Endometrium (tissue), 2 donors: Measurements from ENCODE around the gene ACTR3C.

Experiments
- FAIRE-seq: peaks from 2 replicates; lab custom pipeline; 2012; peaks lifted over from hg19 to GRCh38; lab: Jason Lieb, UNC
- donor health status: control.
- donor health status: control.

The ACTR3C gene

DNA sequence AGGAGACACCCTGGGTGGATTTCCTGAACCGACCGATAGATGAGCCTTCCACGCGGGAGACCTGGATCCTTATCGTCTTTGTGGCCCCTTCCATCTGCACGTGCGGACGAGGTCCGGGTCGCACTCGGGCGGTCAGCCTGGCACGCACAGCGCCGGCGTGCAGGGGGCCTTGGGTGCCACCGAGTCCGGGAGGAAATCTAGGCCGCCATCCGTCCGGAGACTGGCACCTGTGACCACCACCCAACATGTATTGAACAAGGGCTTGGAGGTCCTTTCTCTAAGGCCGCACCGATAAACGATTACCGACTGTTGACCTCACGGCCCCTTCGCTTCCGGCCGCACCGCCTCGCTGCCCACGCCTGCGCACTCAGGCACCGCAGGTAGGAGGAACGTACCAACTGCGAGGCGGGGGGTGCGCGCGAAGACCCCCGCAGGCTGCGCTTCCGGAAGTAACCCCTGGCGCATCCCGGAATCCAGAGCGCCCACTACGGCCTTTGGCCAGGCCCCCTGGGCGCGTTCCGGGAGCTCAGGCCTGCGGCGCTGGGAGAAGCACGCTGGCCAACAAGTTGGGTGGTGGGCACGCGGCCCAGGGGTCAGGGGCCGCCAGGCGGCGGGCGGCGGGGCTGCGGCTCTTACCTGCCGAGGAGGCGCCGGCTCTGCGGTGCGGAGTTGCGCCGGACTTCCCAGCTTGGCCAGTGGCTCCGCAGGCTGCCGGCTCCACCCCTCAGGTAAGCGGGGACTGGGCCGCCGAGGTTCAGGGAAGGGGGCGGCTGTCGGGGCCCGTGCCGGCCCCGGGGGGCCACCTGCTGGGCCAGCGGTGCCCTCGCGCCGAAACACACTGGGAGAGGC, at the start of gene ACTR3C, which contains the start of gene LRRC61:
Gene ACTR3C (minus strand): TSS at position 713 of the 849 bp plus-strand sequence. CDS start 28,249 bp downstream, outside the sequence.
Gene LRRC61 (plus strand): TSS at position 523 of the 849 bp plus-strand sequence. CDS start 13,507 bp downstream, outside the sequence.
- no peak for FAIRE-seq

DNA sequence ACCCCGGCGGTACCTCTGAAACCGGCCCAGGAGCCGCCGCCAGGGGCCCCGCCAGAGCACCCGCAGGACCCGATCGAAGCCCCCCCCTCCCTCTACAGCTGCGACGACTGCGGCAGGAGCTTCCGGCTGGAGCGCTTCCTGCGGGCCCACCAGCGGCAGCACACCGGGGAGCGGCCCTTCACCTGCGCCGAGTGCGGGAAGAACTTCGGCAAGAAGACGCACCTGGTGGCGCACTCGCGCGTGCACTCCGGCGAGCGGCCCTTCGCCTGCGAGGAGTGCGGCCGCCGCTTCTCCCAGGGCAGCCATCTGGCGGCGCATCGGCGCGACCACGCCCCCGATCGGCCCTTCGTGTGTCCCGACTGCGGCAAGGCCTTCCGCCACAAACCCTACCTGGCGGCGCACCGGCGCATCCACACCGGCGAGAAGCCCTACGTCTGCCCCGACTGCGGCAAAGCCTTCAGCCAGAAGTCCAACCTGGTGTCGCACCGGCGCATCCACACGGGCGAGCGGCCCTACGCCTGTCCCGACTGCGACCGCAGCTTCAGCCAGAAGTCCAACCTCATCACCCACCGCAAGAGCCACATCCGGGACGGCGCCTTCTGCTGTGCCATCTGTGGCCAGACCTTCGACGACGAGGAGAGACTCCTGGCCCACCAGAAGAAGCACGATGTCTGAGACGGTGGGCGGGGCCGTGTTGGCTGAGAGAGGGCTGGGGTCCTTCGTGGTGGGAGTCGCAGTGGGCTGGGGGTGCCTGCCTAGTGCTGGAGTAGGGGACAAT, 49.1 kb upstream of the ACTR3C start:
- no peak for FAIRE-seq

DNA sequence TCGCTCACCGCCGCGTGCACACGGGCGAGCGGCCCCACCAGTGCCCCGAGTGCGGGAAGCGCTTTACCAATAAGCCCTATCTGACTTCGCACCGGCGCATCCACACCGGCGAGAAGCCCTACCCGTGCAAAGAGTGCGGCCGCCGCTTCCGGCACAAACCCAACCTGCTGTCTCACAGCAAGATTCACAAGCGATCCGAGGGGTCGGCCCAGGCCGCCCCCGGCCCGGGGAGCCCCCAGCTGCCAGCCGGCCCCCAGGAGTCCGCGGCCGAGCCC, 48.6 kb upstream of the ACTR3C start:
- no peak for FAIRE-seq

DNA sequence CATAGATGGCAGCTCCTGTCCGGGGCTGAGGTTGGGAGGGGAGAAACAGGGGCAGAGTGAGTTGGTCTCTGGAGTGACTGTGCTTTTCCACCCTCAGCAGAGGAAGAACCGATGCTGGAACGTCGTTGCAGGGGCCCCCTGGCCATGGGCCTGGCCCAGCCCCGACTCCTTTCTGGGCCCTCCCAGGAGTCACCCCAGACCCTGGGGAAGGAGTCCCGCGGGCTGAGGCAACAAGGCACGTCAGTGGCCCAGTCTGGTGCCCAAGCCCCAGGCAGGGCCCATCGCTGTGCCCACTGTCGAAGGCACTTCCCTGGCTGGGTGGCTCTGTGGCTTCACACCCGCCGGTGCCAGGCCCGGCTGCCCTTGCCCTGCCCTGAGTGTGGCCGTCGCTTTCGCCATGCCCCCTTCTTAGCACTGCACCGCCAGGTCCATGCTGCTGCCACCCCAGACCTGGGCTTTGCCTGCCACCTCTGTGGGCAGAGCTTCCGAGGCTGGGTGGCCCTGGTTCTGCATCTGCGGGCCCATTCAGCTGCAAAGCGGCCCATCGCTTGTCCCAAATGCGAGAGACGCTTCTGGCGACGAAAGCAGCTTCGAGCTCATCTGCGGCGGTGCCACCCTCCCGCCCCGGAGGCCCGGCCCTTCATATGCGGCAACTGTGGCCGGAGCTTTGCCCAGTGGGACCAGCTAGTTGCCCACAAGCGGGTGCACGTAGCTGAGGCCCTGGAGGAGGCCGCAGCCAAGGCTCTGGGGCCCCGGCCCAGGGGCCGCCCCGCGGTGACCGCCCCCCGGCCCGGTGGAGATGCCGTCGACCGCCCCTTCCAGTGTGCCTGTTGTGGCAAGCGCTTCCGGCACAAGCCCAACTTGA, 48.0 kb upstream of the ACTR3C start:
- FAIRE-seq = no peak

DNA sequence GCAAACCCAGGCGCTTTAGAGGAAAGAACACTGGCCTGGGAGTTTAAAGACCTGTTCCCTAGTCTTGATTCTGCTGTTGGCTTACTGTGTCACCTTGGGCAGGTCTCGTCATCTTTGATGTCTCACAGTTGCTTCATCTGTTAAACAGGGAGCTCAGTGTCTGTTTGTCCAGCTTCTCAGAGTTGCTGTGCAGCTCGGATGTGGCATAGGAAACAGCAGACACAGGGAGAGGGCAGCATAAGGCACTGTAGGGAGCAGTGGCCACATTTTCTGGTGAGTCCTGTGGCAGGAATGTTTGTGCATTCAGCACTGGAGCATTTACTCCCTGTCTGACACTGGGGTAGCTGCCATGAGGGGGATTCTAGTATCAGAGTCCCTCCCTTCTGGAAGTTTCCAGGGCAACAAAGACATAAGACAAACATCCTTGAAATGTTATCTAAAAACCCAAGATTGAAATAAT, 47.3 kb upstream of the ACTR3C start:
- FAIRE-seq = no peak

DNA sequence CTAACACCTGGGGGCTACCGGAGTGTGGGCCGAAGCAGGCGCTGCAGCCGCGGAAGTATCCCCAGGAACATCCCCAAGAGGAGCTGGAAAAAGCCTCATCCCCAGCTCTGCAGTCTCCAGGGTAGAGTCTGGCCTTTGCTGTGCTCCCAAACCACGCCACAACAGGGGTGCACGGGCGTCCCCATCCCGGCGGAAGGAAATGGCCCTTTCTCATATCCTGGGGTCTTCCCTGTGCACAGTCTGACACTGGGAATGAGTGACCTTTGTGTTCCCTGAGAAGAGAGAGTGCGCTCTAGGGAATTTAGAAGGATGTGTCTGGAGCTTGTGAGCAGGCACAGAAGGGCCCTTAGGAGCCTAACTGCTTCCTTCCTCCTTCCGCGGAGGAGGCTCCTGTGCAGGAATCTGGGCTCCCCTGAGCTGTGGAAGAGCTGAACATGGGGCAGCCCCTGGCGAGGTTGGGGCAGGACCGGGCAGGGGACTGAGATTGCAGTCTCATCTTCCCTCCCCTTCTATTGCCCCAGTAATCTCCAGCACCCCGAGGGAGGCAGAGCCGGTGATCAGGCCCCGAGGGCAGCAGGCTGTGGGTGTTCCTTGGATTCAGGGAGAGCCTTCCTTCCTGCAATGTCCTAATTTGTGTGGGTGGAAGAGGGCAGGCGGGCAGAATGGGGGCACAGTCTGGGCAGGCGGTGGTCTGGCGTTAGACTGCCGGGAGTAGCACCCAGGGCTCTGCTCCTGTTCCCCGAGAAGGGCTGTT, 46.6 kb upstream of the ACTR3C start:
- FAIRE-seq = no peak

DNA sequence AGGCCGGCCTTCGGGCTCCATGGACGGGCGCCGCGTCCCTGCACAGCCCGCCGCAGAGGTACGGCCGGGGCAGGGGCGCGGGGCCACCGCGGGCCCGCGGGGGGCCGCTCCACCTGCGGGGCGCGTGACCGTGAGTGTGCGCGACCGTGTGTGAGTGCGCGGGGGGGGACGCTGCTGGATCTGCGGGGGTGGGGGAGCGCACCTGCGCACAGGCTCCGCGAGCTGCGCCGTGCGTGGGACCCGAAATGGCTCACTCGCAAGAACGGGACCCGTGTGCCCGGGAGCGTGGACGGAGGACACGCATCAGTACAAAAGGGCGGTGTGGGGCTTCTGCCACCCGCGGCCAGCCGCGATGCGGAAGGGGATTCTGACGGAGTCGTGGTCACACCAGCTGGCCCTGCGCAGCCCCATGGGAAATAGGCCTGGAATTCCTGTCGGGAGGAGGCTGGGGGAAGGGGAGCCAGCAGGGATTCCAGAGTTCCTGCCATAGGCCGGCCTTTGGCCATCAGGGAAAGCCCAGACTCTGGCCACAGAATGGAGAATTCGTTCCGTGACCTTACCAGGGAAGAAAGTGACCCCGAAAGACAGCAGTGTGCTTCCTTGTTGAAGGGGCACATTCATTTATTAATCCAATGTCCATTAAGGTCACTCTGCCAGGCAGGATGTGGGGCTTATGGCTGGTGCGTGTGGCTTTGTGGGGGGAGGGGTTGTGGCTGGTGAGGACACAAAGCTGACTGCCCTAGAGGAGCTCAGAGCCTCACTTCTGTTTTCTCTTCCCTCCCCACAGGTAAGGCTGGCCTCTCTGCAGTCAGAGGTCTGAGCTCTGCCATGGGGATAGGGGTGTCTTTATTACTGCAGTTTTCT, 45.8 kb upstream of the ACTR3C start:
- no peak for FAIRE-seq

DNA sequence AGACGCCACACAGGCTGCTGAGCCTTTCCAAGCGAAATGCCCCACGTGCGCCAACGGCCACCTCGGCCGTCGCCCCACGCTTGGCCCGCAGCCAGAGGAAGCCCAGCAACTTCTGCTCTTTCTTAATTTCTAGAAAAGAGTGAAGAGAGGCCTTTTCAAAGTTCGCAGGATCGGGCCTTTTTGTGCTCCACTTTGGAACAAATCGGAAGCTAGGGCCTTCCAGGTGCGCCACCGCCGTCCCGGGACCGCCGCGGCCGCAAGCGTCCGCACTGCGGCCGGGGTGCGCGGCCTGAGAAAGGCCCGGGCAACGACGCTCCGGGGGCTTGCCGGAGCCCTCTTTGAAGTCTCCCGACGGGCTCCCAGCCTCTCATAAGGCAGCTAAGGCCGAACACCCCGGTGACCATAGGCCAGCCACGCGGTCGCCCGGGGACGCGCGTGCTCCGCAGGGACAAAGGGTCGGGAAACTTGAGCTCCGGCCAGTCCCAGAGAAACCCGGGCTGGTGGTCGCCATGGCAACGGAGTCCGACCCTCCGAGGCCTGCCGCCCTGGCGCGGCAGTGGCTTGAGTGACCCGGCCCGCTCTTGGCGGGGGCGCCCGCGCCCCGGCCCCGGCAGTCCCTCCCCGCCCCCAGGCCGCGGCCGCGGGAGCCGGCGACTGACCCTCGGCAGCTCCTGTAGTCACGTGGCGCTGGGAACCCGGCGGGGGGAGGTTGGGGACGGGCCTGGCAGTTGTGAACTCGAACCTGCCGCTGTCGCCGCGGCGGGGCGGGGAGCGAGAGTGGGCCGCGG, 44.9 kb upstream of the ACTR3C start, which contains the start of gene REPIN1:
Gene REPIN1 (plus strand): TSS at position 727 of the 788 bp plus-strand sequence. CDS start 890 bp downstream, outside the sequence.
- no peak for FAIRE-seq

DNA sequence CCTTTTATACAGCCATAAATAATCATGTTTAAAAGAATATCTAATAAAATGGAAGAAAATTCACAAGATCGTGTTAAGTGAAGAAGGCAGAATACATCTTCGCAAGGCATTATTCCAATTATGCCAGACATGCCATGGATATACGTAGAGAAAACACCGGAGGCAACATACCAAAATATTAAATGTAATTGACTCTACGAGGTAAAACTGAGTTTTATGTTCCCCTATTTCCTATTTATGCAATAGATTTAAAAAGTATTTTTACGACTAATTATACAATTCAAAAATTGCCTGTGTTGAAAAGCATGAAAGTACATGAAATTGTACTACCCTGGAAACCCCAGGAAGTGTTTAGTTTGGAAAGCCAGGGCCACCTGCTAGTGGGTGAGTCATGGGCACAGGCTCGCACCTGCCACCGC, 44.3 kb upstream of the ACTR3C start:
- no peak for FAIRE-seq

DNA sequence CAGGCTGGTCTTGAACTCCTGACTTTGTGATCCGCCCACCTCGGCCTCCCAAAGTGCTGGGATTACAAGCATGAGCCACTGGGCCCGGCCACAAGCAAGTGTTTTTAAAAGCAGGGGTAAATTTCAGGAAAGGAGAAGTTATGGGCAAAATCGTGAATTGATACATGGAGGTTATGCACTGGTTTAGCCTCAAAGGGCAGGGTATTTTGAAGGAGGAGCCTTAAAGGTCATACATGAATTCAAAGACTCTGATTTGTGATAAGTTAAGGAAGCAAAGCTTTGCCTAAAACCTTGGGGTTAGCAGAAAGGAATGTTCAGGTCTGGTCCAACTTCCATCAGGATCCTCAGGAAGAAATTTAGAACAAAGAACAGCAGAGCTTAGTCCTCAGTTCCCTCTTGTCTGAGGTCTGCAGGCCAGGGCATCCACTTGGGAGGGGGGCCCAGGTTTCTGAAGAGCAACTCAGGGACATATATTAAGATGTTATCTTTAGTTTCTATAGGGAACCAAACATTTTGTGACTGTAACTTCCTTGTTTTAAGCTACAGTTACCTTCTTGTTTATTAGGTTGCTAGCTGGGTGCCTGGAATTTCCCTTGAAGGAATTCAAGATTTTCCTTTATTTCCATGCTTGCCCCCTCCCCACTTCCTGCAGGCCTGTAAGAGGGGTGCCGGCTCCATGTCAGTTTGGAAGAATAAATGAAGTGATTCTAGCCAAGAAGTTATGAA, 42.5 kb upstream of the ACTR3C start:
- FAIRE-seq = no peak

DNA sequence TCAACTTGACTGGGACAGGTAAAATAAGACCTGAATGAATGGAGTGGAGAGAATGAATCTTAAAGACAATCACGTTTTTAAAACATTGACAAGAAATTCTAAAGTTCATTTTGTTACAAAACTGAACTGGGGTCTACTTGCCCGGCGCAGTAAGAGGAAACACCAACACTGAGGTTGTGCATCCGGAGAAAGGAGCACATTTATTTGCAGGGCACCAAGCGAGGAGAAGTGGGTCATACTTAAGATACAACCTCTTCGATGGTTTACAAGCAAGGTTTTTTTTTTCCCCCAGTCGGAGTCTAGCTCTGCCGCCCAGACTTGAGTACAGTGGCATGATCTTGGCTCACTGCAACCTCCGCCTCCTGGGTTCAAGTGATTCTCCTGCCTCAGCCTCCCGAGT, 41.8 kb upstream of the ACTR3C start:
- FAIRE-seq = no peak

DNA sequence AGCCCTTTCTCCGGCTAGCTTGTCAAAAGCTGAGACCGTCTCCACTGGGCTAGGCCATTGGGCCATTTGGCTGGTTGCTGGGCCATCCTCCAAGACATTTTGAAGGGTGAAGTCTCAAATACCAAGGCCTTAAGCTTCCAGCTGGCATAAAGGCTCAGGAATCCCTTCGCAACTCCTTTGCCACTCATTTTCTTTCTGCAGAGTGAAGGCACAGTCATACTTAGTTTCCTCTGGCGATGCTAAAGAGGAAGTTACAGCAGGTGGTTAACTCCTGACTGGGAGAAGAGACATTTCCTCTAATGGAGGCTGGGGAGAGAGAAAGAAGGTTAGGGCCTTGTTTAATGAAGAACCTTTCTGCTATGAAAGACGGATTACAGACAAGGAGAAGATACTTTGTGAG, 40.5 kb upstream of the ACTR3C start:
- FAIRE-seq = no peak

DNA sequence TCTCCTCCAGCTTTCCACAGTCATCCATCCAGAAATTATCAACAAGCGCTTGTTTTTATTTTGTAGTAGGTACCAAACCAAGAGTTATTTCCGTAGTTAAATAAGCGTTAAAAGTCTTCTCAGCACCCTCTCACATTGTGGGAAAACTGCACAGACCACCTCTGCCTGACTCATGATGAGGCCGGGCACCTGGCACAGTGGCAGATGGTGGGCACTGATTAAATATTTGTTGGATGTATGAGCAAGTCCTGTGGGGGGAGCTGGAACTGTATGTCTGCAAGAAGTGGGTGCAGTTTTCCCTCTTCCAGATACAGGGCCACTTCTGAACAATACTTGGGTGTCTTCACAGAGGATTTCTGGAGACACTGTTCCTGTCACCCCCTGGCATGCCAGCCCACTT, 40.0 kb upstream of the ACTR3C start:
- FAIRE-seq = no peak

DNA sequence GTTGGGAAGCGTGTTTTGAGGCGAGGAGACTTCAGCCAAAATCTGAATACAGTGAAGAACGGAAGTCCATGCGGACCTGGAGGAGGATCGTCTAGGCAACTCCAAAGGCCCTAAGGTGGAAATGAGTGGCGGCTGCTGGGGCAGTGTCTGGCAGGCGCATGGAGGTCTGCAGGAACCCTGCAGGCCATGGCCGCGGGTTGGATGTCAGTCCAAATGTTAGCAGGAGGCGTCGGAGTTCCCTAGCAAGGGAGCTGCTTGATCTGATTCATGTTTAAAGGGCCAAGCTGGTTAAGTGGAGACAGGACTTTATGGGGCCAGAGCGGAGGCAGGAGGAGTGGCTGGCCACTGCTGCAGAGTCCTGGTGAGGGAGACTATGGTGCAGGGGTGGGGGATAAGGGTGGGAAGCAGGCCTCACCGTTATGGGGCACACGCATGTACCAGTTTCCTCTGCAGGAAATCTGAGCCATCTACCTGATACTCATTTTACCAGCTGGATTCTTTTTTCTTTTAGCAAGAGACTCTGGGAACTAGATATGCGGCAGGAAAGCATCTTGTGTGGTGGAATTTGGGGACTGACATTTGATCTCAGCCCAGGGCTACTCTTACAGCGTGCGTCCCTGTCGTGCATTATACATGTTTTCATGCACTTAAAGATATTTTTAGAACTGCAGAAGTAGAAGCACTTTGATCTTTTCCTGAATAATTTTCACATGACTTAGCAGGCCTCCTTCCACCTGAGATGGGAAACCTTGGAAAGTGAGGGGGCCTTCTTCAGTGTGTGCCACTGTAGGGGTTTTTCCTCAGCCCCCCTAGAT, 38.7 kb upstream of the ACTR3C start:
- no peak for FAIRE-seq

DNA sequence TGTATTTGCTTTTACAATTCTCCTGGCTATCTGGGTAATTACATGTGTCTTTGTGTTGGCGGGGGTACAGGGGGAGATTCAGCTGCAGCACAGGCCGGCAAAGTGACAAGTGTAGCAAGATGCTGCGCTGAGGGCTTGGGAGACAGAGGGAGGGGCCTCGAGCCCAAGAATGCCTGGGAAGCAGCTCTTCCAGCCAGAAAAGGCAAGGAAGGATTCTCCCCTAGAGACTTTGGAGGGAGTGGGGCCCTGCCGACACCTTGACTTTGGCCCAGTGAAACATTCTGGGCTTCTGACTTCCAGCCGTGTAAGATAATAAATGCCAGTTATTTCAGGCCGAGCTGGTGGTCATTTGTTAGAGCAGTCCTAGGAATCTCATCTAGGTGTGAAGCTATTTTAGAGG, 38.1 kb upstream of the ACTR3C start:
- no peak for FAIRE-seq

DNA sequence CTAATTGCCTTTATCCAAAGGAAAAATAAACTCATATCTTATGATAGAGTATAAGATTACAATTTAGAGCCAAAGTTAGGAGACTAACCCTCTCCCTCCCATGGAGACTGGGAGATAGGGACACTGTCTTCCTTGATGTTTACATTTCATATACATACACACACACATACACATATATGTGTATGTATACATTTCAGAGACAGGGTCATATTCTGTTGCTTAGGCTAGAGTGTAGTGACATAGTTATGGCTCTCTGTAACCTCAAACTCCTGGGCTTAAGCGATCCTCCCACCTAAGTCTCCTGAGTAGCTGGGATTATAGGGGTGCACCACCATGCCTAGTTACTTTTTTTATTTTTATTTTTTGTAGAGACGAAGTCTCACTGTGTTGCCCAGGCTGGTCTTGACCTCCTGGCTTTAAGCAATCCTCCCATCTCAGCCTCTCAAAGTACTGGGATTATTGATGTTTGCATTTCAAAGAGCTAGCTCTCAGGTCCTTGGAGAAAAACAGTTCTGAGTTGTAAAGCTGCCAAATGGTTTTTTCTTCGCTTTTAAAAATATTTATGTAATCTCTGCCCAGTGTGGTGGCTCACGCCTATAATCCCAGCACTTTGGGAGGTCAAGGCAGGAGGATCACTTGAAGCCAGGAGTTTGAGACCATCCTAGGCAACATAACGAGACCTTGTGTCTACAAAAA, 37.2 kb upstream of the ACTR3C start:
- FAIRE-seq = no peak

DNA sequence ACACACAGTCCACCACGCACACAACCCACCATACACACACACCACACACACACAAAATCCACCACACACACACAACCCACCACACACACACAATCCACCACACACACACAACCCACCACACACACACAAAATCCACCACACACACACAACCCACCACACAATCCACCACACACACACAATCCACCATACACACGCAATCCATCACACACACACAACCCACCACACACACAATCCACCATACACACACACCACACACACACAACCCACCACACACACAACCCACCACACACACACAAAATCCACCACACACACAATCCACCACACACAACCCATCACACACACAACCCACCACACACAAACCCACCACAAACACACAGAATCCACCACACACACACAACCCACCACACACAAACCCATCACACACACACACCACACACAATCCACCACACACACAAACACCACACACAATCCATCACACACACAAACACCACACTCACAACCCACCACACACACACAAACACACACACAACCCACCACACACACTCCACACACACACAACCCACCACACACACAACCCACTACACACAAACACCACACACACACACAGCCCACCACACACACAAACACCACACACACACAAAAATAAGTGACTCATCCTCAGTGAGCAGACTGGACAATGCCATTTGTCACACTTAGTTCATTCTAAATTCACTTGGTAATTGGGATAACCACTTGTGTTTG, 36.4 kb upstream of the ACTR3C start:
- FAIRE-seq = no peak
